GM19099 (cell line): ENCODE data around the gene MPG.

Experiments
- POLR2A ChIP-seq: IDR thresholded peaks from 3 replicates; pipeline ENCODE4 v1.6.1; 2011; ENCODE audit warnings: low read depth; ENCODE audit not compliant: insufficient read length; ENCODE audit errors: extremely low read depth

Gene MPG

GRCh38 chr16:72561-73548 lies 5.2 kb upstream of the MPG start, which contains the start of gene RHBDF1:
Gene RHBDF1 (minus strand): TSS chr16:72631. CDS start chr16:65015, 7,616 bp downstream.
- TF ChIP-seq POLR2A = no peak

GRCh38 chr16:74051-74746 lies 3.8 kb upstream of the MPG start:
- TF ChIP-seq POLR2A = no peak

- TF ChIP-seq POLR2A = no peak
Observed at GRCh38 chr16:74747-75334, 3.2 kb upstream of the MPG start.

- TF ChIP-seq POLR2A = no peak
Observed at GRCh38 chr16:75580-76501, 2.2 kb upstream of the MPG start.

- no peak for TF ChIP-seq POLR2A
Observed at GRCh38 chr16:76535-77272, 1.3 kb upstream of the MPG start.

- TF ChIP-seq POLR2A = peak; percentile 42
Observed at GRCh38 chr16:77273-77806, 685 bp upstream of the MPG start.

- TF ChIP-seq POLR2A = no peak
Observed at GRCh38 chr16:78444-79150, 572 bp downstream of the MPG start.

GRCh38 chr16:79151-80054 lies 1.4 kb downstream of the MPG start:
- no peak for TF ChIP-seq POLR2A

- TF ChIP-seq POLR2A = no peak
Observed at GRCh38 chr16:83060-83603, 5.1 kb downstream of the MPG start.

- no peak for TF ChIP-seq POLR2A
Observed at GRCh38 chr16:83781-84615, 6.0 kb downstream of the MPG start.
